Fibroblast of mammary gland (primary cell): ENCODE measurements around the gene ILF2.
A peak's percentile ranks its signal among the peaks of the same experiment; 100 is the strongest.

Experiments used
- DNase-seq: peaks from one replicate; pipeline ENCODE4 v3.0.0-alpha.2; 2010; ENCODE audit warnings: low read depth
- H3K4me3 ChIP-seq: 2 replicates; pipeline ENCODE4 v1.5.1; 2011; ENCODE audit warnings: low read depth, mild to moderate bottlenecking, low read length, moderate library complexity; ENCODE audit not compliant: control insufficient read depth
- CTCF ChIP-seq: conservative IDR thresholded peaks from 2 replicates; pipeline ENCODE4 v1.5.1; 2011; ENCODE audit warnings: low read depth, low read length, inconsistent platforms; ENCODE audit not compliant: control insufficient read depth, insufficient read depth

Gene ILF2

GRCh38 chr1:153687346-153688125 is 16.7 kb upstream of the ILF2 start:
- no peak overlapping the region for H3K4me3 ChIP-seq
- no peak for TF ChIP-seq CTCF
- DNase-seq = no peak

- TF ChIP-seq CTCF = no peak
- no peak overlapping the region for H3K4me3 ChIP-seq
- DNase-seq = no peak
Measured at GRCh38 chr1:153685544-153686340, 14.9 kb upstream of the ILF2 start.

GRCh38 chr1:153684892-153685291 is 14.1 kb upstream of the ILF2 start:
- no peak for DNase-seq
- no peak overlapping the region for H3K4me3 ChIP-seq
- TF ChIP-seq CTCF = no peak

- DNase-seq = peak; percentile 54
- H3K4me3 ChIP-seq = no peak overlapping the region
- no peak for TF ChIP-seq CTCF
Measured at GRCh38 chr1:153683854-153684253, 13.1 kb upstream of the ILF2 start.

GRCh38 chr1:153682730-153683129 is 11.9 kb upstream of the ILF2 start:
- H3K4me3 ChIP-seq = no peak overlapping the region
- no peak for TF ChIP-seq CTCF
- DNase-seq = no peak

- peak overlapping the region; percentile 40 for H3K4me3 ChIP-seq
- DNase-seq = no peak
- no peak for TF ChIP-seq CTCF
Measured at GRCh38 chr1:153680120-153680403, 9.3 kb upstream of the ILF2 start.
